Stimulated activated CD8-positive, alpha-beta memory T cell treated with anti-CD3 and anti-CD28 coated beads, Interleukin-7, amount 100 ng/mL, for 24 hours (primary cell): ENCODE data around the gene MAN1A2.

Source experiments
- DNase-seq: peaks from one replicate; pipeline ENCODE4 v3.0.0-alpha.2; 2020; ENCODE audit warnings: low read depth

MAN1A2 gene

GRCh38 chr1:117495068-117495467, 127.8 kb downstream of the MAN1A2 start:
- DNase-seq: no peak

GRCh38 chr1:117499071-117499470, 131.8 kb downstream of the MAN1A2 start:
- no peak for DNase-seq

GRCh38 chr1:117500584-117500983, 133.3 kb downstream of the MAN1A2 start:
- DNase-seq: no peak

GRCh38 chr1:117501281-117501680, 134.0 kb downstream of the MAN1A2 start:
- DNase-seq: no peak

GRCh38 chr1:117511273-117511672, 144.0 kb downstream of the MAN1A2 start:
- no peak for DNase-seq

- DNase-seq: no peak
These were observed 145.6 kb downstream of the MAN1A2 start for GRCh38 chr1:117512728-117513321.

GRCh38 chr1:117523111-117523510, 155.9 kb downstream of the MAN1A2 start:
- DNase-seq: no peak

GRCh38 chr1:117527074-117527473, 159.8 kb downstream of the MAN1A2 start:
- DNase-seq: no peak

GRCh38 chr1:117527566-117528102, 160.4 kb downstream of the MAN1A2 start:
- no peak for DNase-seq

- DNase-seq: no peak
These were observed 162.4 kb downstream of the MAN1A2 start for GRCh38 chr1:117529683-117530082.

GRCh38 chr1:117531222-117531621, 164.0 kb downstream of the MAN1A2 start:
- DNase-seq: no peak

- no peak for DNase-seq
These were observed 167.8 kb downstream of the MAN1A2 start for GRCh38 chr1:117534995-117535467.

GRCh38 chr1:117535821-117536220, 168.6 kb downstream of the MAN1A2 start:
- no peak for DNase-seq

GRCh38 chr1:117537291-117537920, 170.2 kb downstream of the MAN1A2 start:
- DNase-seq: no peak

GRCh38 chr1:117540532-117540931, 173.3 kb downstream of the MAN1A2 start:
- no peak for DNase-seq

GRCh38 chr1:117541003-117541402, 173.8 kb downstream of the MAN1A2 start:
- no peak for DNase-seq

GRCh38 chr1:117541585-117541984, 174.3 kb downstream of the MAN1A2 start:
- DNase-seq: no peak

GRCh38 chr1:117544509-117545109, 177.4 kb downstream of the MAN1A2 start:
- DNase-seq: no peak

GRCh38 chr1:117546467-117546866, 179.2 kb downstream of the MAN1A2 start:
- DNase-seq: no peak

GRCh38 chr1:117553471-117553870, 186.2 kb downstream of the MAN1A2 start:
- DNase-seq: no peak

GRCh38 chr1:117555806-117556205, 188.6 kb downstream of the MAN1A2 start:
- no peak for DNase-seq

GRCh38 chr1:117556341-117556740, 189.1 kb downstream of the MAN1A2 start:
- no peak for DNase-seq

GRCh38 chr1:117556976-117557375, 189.7 kb downstream of the MAN1A2 start:
- no peak for DNase-seq
